Adrenal gland (tissue), 5 donors: ENCODE data around the gene SLC27A2.

Experiments
- POLR2A ChIP-seq, 2 donors: fragments of 450-650 bp; IDR thresholded peaks; one replicate each; pipeline ENCODE4 v1.6.1; 2017; ENCODE audit warnings: antibody characterized with exemption in 2 of 2, mild to moderate bottlenecking in 2 of 2, moderate library complexity in 1 of 2
- TF ChIP-seq, protein P1 (sequence below), 6 experiments: fragments of 450-650 bp in 4 of 6; fragments of 200-600 bp in 2 of 6; sonication (generic) in 1 of 6; IDR thresholded peaks; 1 replicate in 5 of 6; 2 replicates in 1 of 6; pipeline versions ENCODE4 v1.5.1 to v1.8.0; 2016 to 2021; ENCODE audit warnings: antibody characterized with exemption in 6 of 6, mild to moderate bottlenecking in 2 of 6, moderate library complexity in 1 of 6
- donor health status: DM: no; HTN: no; CAD: no.

DNA sequence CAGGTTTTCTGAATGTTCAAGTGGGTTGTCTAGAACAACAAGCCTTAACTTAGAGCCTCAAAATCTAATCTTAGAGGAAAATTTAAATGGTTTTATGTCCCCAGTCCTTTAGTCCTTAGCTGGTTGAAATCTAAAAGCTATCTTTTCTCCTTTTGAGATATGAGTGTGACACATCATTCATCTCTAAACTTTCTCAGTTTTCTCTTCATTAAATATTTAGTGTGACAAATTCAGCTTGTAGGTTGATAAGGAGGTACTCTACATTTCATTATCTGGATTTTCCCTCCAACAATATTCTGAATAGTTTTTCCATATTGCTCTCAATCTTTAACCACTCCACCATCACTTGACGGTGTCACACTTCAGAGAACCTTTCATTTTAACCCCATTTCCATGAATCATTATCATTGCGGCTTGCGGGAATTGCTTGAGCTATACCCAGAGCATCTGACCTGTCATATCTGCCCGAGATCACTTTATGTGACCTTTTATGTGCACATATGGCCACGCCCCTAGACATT is 46.9 kb upstream of the SLC27A2 start:
- TF ChIP-seq, protein P1, sequence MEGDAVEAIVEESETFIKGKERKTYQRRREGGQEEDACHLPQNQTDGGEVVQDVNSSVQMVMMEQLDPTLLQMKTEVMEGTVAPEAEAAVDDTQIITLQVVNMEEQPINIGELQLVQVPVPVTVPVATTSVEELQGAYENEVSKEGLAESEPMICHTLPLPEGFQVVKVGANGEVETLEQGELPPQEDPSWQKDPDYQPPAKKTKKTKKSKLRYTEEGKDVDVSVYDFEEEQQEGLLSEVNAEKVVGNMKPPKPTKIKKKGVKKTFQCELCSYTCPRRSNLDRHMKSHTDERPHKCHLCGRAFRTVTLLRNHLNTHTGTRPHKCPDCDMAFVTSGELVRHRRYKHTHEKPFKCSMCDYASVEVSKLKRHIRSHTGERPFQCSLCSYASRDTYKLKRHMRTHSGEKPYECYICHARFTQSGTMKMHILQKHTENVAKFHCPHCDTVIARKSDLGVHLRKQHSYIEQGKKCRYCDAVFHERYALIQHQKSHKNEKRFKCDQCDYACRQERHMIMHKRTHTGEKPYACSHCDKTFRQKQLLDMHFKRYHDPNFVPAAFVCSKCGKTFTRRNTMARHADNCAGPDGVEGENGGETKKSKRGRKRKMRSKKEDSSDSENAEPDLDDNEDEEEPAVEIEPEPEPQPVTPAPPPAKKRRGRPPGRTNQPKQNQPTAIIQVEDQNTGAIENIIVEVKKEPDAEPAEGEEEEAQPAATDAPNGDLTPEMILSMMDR (IDR thresholded peaks at IDR 0.05): no peak
- TF ChIP-seq POLR2A (IDR thresholded peaks at IDR 0.05): no peak
